Liver (tissue), 3 donors: ENCODE results near the gene KCNIP1.

Experiments used
- ATF3 ChIP-seq: IDR thresholded peaks from 2 replicates; pipeline ENCODE4 v1.6.1; 2016; ENCODE audit warnings: antibody characterized with exemption
- CTCF ChIP-seq: fragments of 150-350 bp; IDR thresholded peaks from 2 replicates; pipeline ENCODE4 v1.5.1; 2017; ENCODE audit warnings: improper control_type of control experiment, low read depth, low read length; ENCODE audit not compliant: missing input control
- GABPA ChIP-seq, 2 donors: IDR thresholded peaks in 1 of 2; conservative IDR thresholded peaks in 1 of 2; 2 replicates each; pipeline ENCODE4 v1.6.1; 2016; ENCODE audit warnings: antibody characterized with exemption in 2 of 2, mild to moderate bottlenecking in 1 of 2, moderate library complexity in 1 of 2
- MAX ChIP-seq: IDR thresholded peaks from 2 replicates; pipeline ENCODE4 v1.6.1; 2016; ENCODE audit warnings: antibody characterized with exemption
- RAD21 ChIP-seq, 2 donors: IDR thresholded peaks; 2 replicates each; pipeline ENCODE4 v1.6.1; 2016; ENCODE audit warnings: antibody characterized with exemption in 2 of 2, mild to moderate bottlenecking in 2 of 2
- REST ChIP-seq: IDR thresholded peaks from 2 replicates; pipeline ENCODE4 v1.6.1; 2016; ENCODE audit warnings: antibody characterized with exemption, mild to moderate bottlenecking
- RXRA ChIP-seq, 2 donors: IDR thresholded peaks; 2 replicates each; pipeline ENCODE4 v1.6.1; 2017 to 2018; ENCODE audit warnings: antibody characterized with exemption in 2 of 2, mild to moderate bottlenecking in 1 of 2
- SP1 ChIP-seq: IDR thresholded peaks from 2 replicates; pipeline ENCODE4 v1.6.1; 2018; ENCODE audit warnings: antibody characterized with exemption, mild to moderate bottlenecking
- TAF1 ChIP-seq: conservative IDR thresholded peaks from 2 replicates; pipeline ENCODE4 v1.6.1; 2016; ENCODE audit warnings: antibody characterized with exemption, mild to moderate bottlenecking
- YY1 ChIP-seq: IDR thresholded peaks from 2 replicates; pipeline ENCODE4 v1.6.1; 2016; ENCODE audit warnings: antibody characterized with exemption, mild to moderate bottlenecking
- donor health status: healthy.
- donor health status: healthy.

GRCh38 chr5:170528976-170529375 lies 25.2 kb downstream of the KCNIP1 start:
- TF ChIP-seq CTCF (no peak), ATF3 (no peak), MAX (no peak), RAD21 (IDR thresholded peaks at IDR 0.05) (no peak), GABPA (IDR thresholded peaks at IDR 0.05 in 1 of 2, conservative IDR thresholded peaks at IDR 0.05 in 1 of 2) (no peak), YY1 (no peak), RXRA (IDR thresholded peaks at IDR 0.05) (no peak), REST (no peak), TAF1 (no peak), SP1 (no peak)
